ENCODE measurements around the gene ITPK1.

DNA sequence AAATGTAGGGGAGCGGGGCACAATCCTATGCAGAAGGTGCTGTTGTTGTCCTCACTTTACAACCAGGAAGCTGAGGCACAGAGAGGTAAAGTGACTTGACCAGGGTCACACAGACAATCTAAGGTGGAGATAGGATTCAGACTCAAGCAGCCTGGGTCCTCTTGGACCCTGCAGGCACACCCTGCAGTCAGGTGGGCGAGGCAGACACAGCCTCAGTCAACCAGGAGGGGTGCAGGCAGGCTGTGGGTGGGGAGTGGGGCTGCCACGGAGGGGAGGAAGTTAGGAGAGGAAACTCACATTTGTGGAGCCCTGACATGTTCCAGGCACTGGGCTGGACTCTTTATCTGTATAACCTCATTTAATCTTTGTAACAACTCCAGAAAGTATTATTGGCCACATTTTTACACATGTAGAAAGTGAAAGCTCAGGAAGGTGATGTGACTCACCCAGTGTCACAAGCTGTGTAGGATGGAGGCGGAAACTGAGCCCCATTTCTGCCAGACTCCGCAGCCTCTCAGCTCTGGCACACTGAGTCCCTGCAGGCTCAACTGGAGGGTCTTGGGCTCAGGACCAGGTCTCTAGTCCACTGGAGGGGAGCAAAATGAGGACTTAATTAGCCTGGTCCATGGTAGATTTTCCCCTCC is 217.7 kb downstream of the ITPK1 start:
- no peak for TF ChIP-seq POLR2AphosphoS5 (IDR thresholded peaks at IDR 0.05; ENCODE audit: low read depth, low read length)
- TF ChIP-seq TAF1 (IDR thresholded peaks at IDR 0.05; ENCODE audit: borderline replicate concordance, insufficient read depth, low read length), result no peak

Data from PFSK-1 (cell line).